Mesenchymal stem cell (in vitro differentiated cells and primary cell): ENCODE measurements around the gene CFAP74.

ENCODE experiments used
- DNase-seq: peaks from one replicate; pipeline ENCODE4 v3.0.0-alpha.2; 2013
- H2AFZ ChIP-seq: one replicate; pipeline ENCODE4 v1.6.1; 2013; ENCODE audit warnings: low read depth, mild to moderate bottlenecking, control low read depth, inconsistent platforms, low read length, moderate library complexity
- H2AK5ac ChIP-seq: 2 replicates; pipeline ENCODE4 v1.6.1; 2013; ENCODE audit warnings: low read length, moderate library complexity, mild to moderate bottlenecking, inconsistent platforms; ENCODE audit not compliant: severe bottlenecking
- H2BK120ac ChIP-seq: one replicate; pipeline ENCODE4 v1.6.1; 2013; ENCODE audit warnings: low read depth, mild to moderate bottlenecking, inconsistent platforms, low read length, moderate library complexity
- H2BK12ac ChIP-seq, 2 experiments: one replicate each; pipeline ENCODE4 v1.6.1; 2013; ENCODE audit warnings: inconsistent platforms in 2 of 2, low read length in 2 of 2, mild to moderate bottlenecking in 2 of 2, moderate library complexity in 2 of 2, control low read depth in 1 of 2
- H2BK15ac ChIP-seq: one replicate; pipeline ENCODE4 v1.6.1; 2013; ENCODE audit warnings: mild to moderate bottlenecking, low read depth, inconsistent platforms; ENCODE audit not compliant: poor library complexity, severe bottlenecking
- H2BK5ac ChIP-seq: 2 replicates; pipeline ENCODE4 v1.6.1; 2013; ENCODE audit warnings: low read depth, mild to moderate bottlenecking, low read length, control low read depth, inconsistent platforms; ENCODE audit not compliant: poor library complexity, severe bottlenecking
- H3K14ac ChIP-seq, 2 experiments: one replicate each; pipeline ENCODE4 v1.6.1; 2013; ENCODE audit warnings: inconsistent platforms in 2 of 2, low read length in 2 of 2, control low read depth in 1 of 2, mild to moderate bottlenecking in 1 of 2, moderate library complexity in 1 of 2
- H3K18ac ChIP-seq, 2 experiments: one replicate each; pipeline ENCODE4 v1.6.1; 2013; ENCODE audit warnings: inconsistent platforms in 2 of 2, low read length in 2 of 2, control low read depth in 1 of 2, low read depth in 1 of 2, mild to moderate bottlenecking in 1 of 2
- H3K23ac ChIP-seq, 2 experiments: one replicate each; pipeline ENCODE4 v1.6.1; 2013; ENCODE audit warnings: inconsistent platforms in 2 of 2, low read length in 2 of 2, mild to moderate bottlenecking in 2 of 2, moderate library complexity in 2 of 2, control low read depth in 1 of 2
- H3K27ac ChIP-seq: 2 replicates; pipeline ENCODE4 v1.5.1; 2013; ENCODE audit warnings: mild to moderate bottlenecking, moderate library complexity, low read length, control low read depth, inconsistent platforms; ENCODE audit not compliant: poor library complexity, severe bottlenecking
- H3K27me3 ChIP-seq, 2 experiments: 2 replicates each; pipeline versions ENCODE4 v1.6.1 to v1.7.0; 2013; ENCODE audit warnings: low read length in 2 of 2, mild to moderate bottlenecking in 2 of 2, moderate library complexity in 2 of 2, control low read depth in 1 of 2, inconsistent platforms in 1 of 2; ENCODE audit not compliant: control insufficient read depth in 1 of 2, insufficient read depth in 1 of 2
- H3K36me3 ChIP-seq, 2 experiments: 2 replicates each; pipeline versions ENCODE4 v1.6.1 to v1.7.0; 2013; ENCODE audit warnings: low read length in 2 of 2, control low read depth in 1 of 2, inconsistent platforms in 1 of 2, low read depth in 1 of 2, mild to moderate bottlenecking in 1 of 2; ENCODE audit not compliant: insufficient read depth in 2 of 2, control insufficient read depth in 1 of 2
- H3K4ac ChIP-seq, 2 experiments: one replicate each; pipeline ENCODE4 v1.6.1; 2013; ENCODE audit warnings: inconsistent platforms in 2 of 2, low read length in 2 of 2, mild to moderate bottlenecking in 2 of 2, moderate library complexity in 2 of 2, control low read depth in 1 of 2, low read depth in 1 of 2
- H3K4me1 ChIP-seq: 2 replicates; pipeline ENCODE4 v1.6.1; 2013; ENCODE audit warnings: low read depth, low read length, control low read depth; ENCODE audit not compliant: control insufficient read depth, insufficient read depth
- H3K4me2 ChIP-seq: 2 replicates; pipeline ENCODE4 v1.6.1; 2013; ENCODE audit warnings: low read length, mild to moderate bottlenecking, inconsistent platforms; ENCODE audit not compliant: poor library complexity, severe bottlenecking
- H3K4me3 ChIP-seq, 2 experiments: 2 replicates each; pipeline versions ENCODE4 v1.5.1 to v1.7.0; 2013; ENCODE audit warnings: low read length in 2 of 2, mild to moderate bottlenecking in 2 of 2, control low read depth in 1 of 2, low read depth in 1 of 2; ENCODE audit not compliant: insufficient read depth in 1 of 2
- H3K79me1 ChIP-seq: replicated peaks from 2 replicates; pipeline ENCODE4 v1.6.1; 2013; ENCODE audit warnings: mild to moderate bottlenecking, control low read depth, low read length, inconsistent platforms; ENCODE audit not compliant: poor library complexity, severe bottlenecking
- H3K9ac ChIP-seq: 2 replicates; pipeline ENCODE4 v1.7.0; 2013; ENCODE audit warnings: mild to moderate bottlenecking, low read length, moderate library complexity
- H3K9me3 ChIP-seq: 2 replicates; pipeline ENCODE4 v1.7.0; 2013; ENCODE audit warnings: mild to moderate bottlenecking, low read length; ENCODE audit not compliant: control insufficient read depth
- H4K8ac ChIP-seq: one replicate; pipeline ENCODE4 v1.6.1; 2013; ENCODE audit warnings: inconsistent platforms, mild to moderate bottlenecking, low read length, moderate library complexity
- H4K91ac ChIP-seq: one replicate; pipeline ENCODE4 v1.6.1; 2013; ENCODE audit warnings: mild to moderate bottlenecking, low read length, inconsistent platforms
- WGBS: methylation state at CpG from one replicate; pipeline ENCODE4 v1.1.7; 2013; ENCODE audit warnings: mixed read lengths; 5-methylcytosine and 5-hydroxymethylcytosine counted together

The CFAP74 gene

DNA sequence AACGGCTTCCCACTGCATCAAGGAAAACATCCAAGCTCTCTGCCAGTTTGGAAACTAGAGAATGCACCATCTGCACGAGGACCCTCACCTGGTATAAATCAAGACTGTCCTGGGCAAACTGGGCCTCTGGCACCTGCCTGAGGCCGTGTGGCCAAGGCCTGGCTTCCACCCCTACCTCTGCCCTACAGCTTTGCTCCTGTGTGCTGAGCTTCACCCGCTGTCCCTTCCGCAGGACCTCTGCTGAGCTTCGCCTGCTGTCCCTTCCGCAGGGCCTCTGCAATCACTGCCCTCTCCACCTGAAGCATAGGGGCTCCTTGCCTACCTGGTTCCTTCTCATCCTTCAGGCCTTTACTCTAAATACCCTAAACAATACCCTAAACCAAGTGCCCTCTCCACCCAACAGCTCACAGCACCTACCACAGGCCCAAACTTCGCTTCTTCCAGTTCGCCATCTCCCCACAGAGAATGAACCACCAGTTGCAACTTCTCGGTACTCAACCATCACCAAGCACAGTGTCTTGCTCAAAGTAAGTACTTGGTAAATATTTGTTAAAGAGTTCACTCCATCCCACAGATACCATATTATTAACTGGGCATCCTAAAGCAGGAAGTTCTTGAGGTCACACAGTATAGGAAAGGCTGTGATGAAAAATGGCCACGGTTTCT is 131.1 kb downstream of the CFAP74 start:
- H3K79me1 ChIP-seq, result no peaks in the 10 kb centered on the region
- no peak overlapping the region for H3K4ac ChIP-seq
- H2BK12ac ChIP-seq, result no peak overlapping the region
- H3K27ac ChIP-seq, result no peak overlapping the region
- no peak overlapping the region for H2AK5ac ChIP-seq
- H3K27me3 ChIP-seq, result no peaks in the 10 kb centered on the region
- H3K9me3 ChIP-seq, result no peaks in the 10 kb centered on the region
- no peak overlapping the region for H4K8ac ChIP-seq
- H3K9ac ChIP-seq, result no peak overlapping the region
- no peak for DNase-seq
- no peak overlapping the region for H2BK120ac ChIP-seq
- no peak overlapping the region for H3K4me3 ChIP-seq
- no peak overlapping the region for H2BK5ac ChIP-seq
- H3K4me2 ChIP-seq, result no peak overlapping the region
- no peak overlapping the region for H3K23ac ChIP-seq
- H3K18ac ChIP-seq, result no peak overlapping the region
- H3K36me3 ChIP-seq, result peaks cover 36 to 38% of the 10 kb centered on the region in 2 experiments
- H3K14ac ChIP-seq, result no peak overlapping the region
- no peak overlapping the region for H2BK15ac ChIP-seq
- no peak overlapping the region for H4K91ac ChIP-seq
- peaks cover 11% of the 10 kb centered on the region for H3K4me1 ChIP-seq
- H2AFZ ChIP-seq, result no peak overlapping the region
- WGBS, result 95% methylated on average over 9 of the region's 11 CpGs
